ENCODE data around the gene TPK1. TPM values are rescaled to one million over a fixed set of nuclear protein-coding genes. Genes with fewer than 3 reads are reported as not detected.

Gene TPK1
- total and polyA plus RNA-seq, 2 of the 4 experiments (the other 2 are of a cell fraction): 0.38 to 1.8 TPM

- Histone ChIP-seq H3K27ac (ENCODE audit: insufficient read depth, low read length) (no peak overlapping the region), H3K4ac (ENCODE audit: low read depth, low read length) (no peak overlapping the region), H2AK9ac (replicated peaks; ENCODE audit: low read depth, low read length, poor library complexity) (no peak overlapping the region), H4K8ac (ENCODE audit: low read depth in 2 of 2, low read length in 2 of 2) (no peak overlapping the region), H4K91ac (ENCODE audit: insufficient read depth, low read depth, low read length) (no peak overlapping the region), H3K9me3 (ENCODE audit: control insufficient read depth, insufficient read depth, low read length) (no peaks in the 10 kb centered on the region; the same call in 1 of the 2 replicates), H4K20me1 (ENCODE audit: insufficient read depth, low read length) (no peaks in the 10 kb centered on the region), H3K36me3 (ENCODE audit: control insufficient read depth, insufficient read depth, low read length) (no peaks in the 10 kb centered on the region), H3K79me1 (ENCODE audit: low read depth in 1 of 2, low read length in 2 of 2) (no peaks in the 10 kb centered on the region), H3K27me3 (ENCODE audit: control insufficient read depth, insufficient read depth, low read length) (no peaks in the 10 kb centered on the region), H2BK120ac (ENCODE audit: low read depth, low read length) (no peak overlapping the region), H2BK15ac (ENCODE audit: low read depth, low read length) (no peak overlapping the region), H3K14ac (replicated peaks; ENCODE audit: low read depth, low read length) (no peak overlapping the region), H3K4me1 (ENCODE audit: control insufficient read depth, insufficient read depth, low read length) (no peaks in the 10 kb centered on the region), H4K5ac (ENCODE audit: low read depth, low read length) (no peak overlapping the region), H3K9me1 (ENCODE audit: insufficient read depth, low read length) (no peaks in the 10 kb centered on the region), H3K4me3 (ENCODE audit: insufficient read depth, low read depth, low read length) (no peak overlapping the region), H3K23ac (ENCODE audit: low read depth, low read length) (no peak overlapping the region), H2AFZ (replicated peaks; ENCODE audit: low read length, poor library complexity) (no peak overlapping the region), H2BK5ac (ENCODE audit: low read depth, low read length, poor library complexity, severe bottlenecking) (no peak overlapping the region), H3K4me2 (ENCODE audit: low read depth, low read length) (no peak overlapping the region), H3K56ac (ENCODE audit: extremely low read depth, insufficient read depth, low read length) (no peak overlapping the region), H2BK20ac (ENCODE audit: low read depth, low read length) (no peak overlapping the region), H2AK5ac (ENCODE audit: low read depth, low read length) (no peak overlapping the region), H3K18ac (ENCODE audit: low read depth, low read length) (no peak overlapping the region), H3K9ac (ENCODE audit: low read depth, low read length) (no peak overlapping the region)
- ChIA-PET CTCF (no interaction called here), POLR2A (ENCODE audit: unreplicated experiment) (no interaction called here)
- no TSS peak for BruUV-seq (replicated peaks)
- TF ChIP-seq RAD21 (IDR thresholded peaks at IDR 0.05; ENCODE audit: low read length): no peak
- no peak for TF ChIP-seq USF2 (IDR thresholded peaks at IDR 0.05; ENCODE audit: low read depth, low read length)
- TF ChIP-seq RFX5 (IDR thresholded peaks at IDR 0.05; ENCODE audit: low read depth, low read length): no peak
- no peak for TF ChIP-seq POLR2A (IDR thresholded peaks at IDR 0.05; ENCODE audit: low read depth, low read length)
- TF ChIP-seq BHLHE40 (IDR thresholded peaks at IDR 0.05; ENCODE audit: low read depth, low read length): no peak
- no peak for TF ChIP-seq MXI1 (IDR thresholded peaks at IDR 0.05; ENCODE audit: borderline replicate concordance, low read depth, low read length)
- TF ChIP-seq FOS (IDR thresholded peaks at IDR 0.05; ENCODE audit: low read depth, low read length): no peak
- no peak for TF ChIP-seq CEBPB (IDR thresholded peaks at IDR 0.05; ENCODE audit: low read depth, low read length)
- TF ChIP-seq RCOR1 (IDR thresholded peaks at IDR 0.05; ENCODE audit: insufficient replicate concordance, low read length): no peak
- no peak for TF ChIP-seq CHD1 (IDR thresholded peaks at IDR 0.05; ENCODE audit: low read depth, low read length)
- TF ChIP-seq CTCF (conservative IDR thresholded peaks at IDR 0.05; ENCODE audit: low read depth, low read length): no peak
- TF ChIP-seq ELK1 (IDR thresholded peaks at IDR 0.05; ENCODE audit: borderline replicate concordance, low read depth, low read length): no peak
- no peak for TF ChIP-seq SMC3 (IDR thresholded peaks at IDR 0.05; ENCODE audit: low read depth, low read length)
- no peak for TF ChIP-seq MAZ (IDR thresholded peaks at IDR 0.05; ENCODE audit: borderline replicate concordance, low read depth, low read length)
- no peak for TF ChIP-seq NFE2L2 (IDR thresholded peaks at IDR 0.05; ENCODE audit: low read depth, low read length)
- TF ChIP-seq MAFK (IDR thresholded peaks at IDR 0.05; ENCODE audit: low read depth, low read length): no peak
- dilution Hi-C loops (cut with HindIII; ENCODE audit: low sequenced_read_pairs, unreplicated experiment) (no loop called here), in situ Hi-C loops (cut with MboI; ENCODE audit: low sequenced_read_pairs) (no loop called here), intact Hi-C loops (cut with micrococcal nuclease) (no loop called here)
- ATAC-seq (ENCODE audit: low read depth) (no peak), DNase-seq (no peak)
- WGBS, 2 experiments (ENCODE audit: extremely low coverage in 2 of 2, insufficient read length in 1 of 2): no CpG with 5 or more reads among the region's 3 CpGs
These were observed 23.9 kb upstream of the TPK1 start for GRCh38 chr7:144859739-144860138.
